ENCODE data around the gene TLE4.

DNA sequence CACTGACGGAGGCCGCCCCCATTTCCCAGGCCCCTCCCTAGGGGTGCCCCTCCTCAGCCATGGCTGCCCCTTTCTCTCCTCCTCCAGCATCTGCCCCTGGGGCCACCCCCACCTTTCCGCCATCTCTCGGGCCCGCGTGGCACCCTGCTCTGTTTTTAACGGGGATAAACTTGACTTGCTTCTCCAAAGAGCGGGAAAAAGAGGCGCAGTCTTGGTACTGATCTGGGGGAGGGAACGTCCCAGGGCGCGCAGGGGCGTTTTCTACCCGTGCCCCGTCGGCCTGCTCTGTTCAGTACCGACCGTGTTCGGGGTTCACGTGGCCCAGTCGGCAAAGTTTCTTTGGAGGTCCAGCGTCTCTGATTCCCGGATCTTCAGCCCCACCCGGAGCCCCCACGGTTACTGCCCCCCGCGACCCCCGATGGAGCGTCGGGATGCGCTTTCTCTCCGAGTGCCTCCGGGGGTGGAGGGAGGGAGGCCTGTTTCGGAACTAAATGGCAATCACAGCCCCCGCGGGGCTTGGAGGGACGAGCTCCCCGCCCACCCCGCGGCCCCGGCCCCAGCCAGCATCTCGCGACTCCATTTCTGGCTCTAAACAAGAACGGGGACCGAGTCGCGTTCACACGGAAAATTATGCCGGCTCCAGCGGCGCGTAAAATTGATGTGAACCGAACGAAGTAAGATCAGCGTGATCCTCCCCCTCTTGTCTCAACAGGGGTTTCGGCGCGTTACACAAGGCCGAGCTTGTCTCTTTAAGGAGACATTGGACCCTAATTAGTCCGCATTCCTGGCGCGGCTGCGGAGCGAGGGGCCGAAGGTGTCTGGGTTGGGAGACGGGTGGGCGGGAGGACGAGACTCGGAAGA is 1.1 kb upstream of the TLE4 start:
- TF ChIP-seq, protein P1, sequence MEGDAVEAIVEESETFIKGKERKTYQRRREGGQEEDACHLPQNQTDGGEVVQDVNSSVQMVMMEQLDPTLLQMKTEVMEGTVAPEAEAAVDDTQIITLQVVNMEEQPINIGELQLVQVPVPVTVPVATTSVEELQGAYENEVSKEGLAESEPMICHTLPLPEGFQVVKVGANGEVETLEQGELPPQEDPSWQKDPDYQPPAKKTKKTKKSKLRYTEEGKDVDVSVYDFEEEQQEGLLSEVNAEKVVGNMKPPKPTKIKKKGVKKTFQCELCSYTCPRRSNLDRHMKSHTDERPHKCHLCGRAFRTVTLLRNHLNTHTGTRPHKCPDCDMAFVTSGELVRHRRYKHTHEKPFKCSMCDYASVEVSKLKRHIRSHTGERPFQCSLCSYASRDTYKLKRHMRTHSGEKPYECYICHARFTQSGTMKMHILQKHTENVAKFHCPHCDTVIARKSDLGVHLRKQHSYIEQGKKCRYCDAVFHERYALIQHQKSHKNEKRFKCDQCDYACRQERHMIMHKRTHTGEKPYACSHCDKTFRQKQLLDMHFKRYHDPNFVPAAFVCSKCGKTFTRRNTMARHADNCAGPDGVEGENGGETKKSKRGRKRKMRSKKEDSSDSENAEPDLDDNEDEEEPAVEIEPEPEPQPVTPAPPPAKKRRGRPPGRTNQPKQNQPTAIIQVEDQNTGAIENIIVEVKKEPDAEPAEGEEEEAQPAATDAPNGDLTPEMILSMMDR (IDR thresholded peaks at IDR 0.05; ENCODE audit: low read depth, low read length, poor library complexity, severe bottlenecking), result no peak
- no peak for TF ChIP-seq EZH2phosphoT487 (IDR thresholded peaks at IDR 0.05; ENCODE audit: borderline replicate concordance, low read length)

All from DOHH2 (cell line).